HL-60 (cell line): ENCODE data around the gene ARHGEF12.

Experiments used
- DNase-seq, 2 experiments: peaks; one replicate each; pipeline ENCODE4 v3.0.0-alpha.2; 2010 to 2020; ENCODE audit warnings: low read depth in 1 of 2, low spot score in 1 of 2
- H3K27ac ChIP-seq: fragments of 250-450 bp; sonication (Bioruptor Pico); replicated peaks from 2 replicates; pipeline ENCODE4 v1.5.1; 2020; ENCODE audit warnings: mild to moderate bottlenecking, moderate library complexity
- H3K27me3 ChIP-seq: fragments of 250-450 bp; sonication (Bioruptor Pico); 2 replicates; pipeline ENCODE4 v1.5.1; 2021; ENCODE audit warnings: mild to moderate bottlenecking, moderate library complexity; ENCODE audit not compliant: insufficient read depth, poor library complexity, severe bottlenecking
- H3K4me3 ChIP-seq: replicated peaks from 2 replicates; pipeline ENCODE4 v1.5.1; 2011; ENCODE audit warnings: mild to moderate bottlenecking, control low read depth, low read length; ENCODE audit not compliant: insufficient read depth
- GABPA ChIP-seq: IDR thresholded peaks from 2 replicates; pipeline ENCODE4 v1.6.1; 2012; ENCODE audit warnings: low read depth
- POLR2AphosphoS5 ChIP-seq: IDR thresholded peaks from 2 replicates; pipeline ENCODE4 v1.6.1; 2012; ENCODE audit warnings: low read depth
- SPI1 ChIP-seq: IDR thresholded peaks from 2 replicates; pipeline ENCODE4 v1.6.1; 2012; ENCODE audit warnings: low read depth, mild to moderate bottlenecking, borderline replicate concordance
- TF ChIP-seq, protein P1 (sequence below): IDR thresholded peaks from 2 replicates; pipeline ENCODE4 v1.6.1; 2012; ENCODE audit warnings: low read depth; ENCODE audit not compliant: insufficient replicate concordance
- TF ChIP-seq, protein P2 (sequence below): IDR thresholded peaks from one replicate; pipeline ENCODE4 v1.5.1; 2011; ENCODE audit warnings: low read length, control low read depth, inconsistent platforms; ENCODE audit not compliant: insufficient read depth

Gene ARHGEF12

DNA sequence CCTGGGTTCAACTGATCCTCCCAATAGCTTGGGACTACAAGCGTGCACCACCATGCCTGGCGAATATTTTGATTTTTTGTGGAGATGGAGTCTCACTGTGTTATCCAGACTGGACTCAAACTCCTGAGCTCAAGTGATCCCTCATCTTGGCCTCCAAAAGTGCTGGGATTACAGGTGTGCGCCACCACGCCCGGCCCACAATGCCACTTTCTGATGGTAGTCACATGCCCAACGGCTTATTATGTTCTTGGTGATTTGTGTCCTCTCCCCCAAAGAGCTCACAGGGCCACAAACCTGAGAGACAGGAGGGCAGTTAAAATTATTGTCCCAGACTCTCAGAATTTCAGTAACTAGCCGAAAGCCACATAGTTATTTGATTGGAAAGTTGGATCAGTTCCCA lies 185.0 kb downstream of the ARHGEF12 start:
- no peak overlapping the region for H3K4me3 ChIP-seq
- TF ChIP-seq GABPA (no peak), SPI1 (no peak), POLR2AphosphoS5 (no peak)
- TF ChIP-seq, protein P1, sequence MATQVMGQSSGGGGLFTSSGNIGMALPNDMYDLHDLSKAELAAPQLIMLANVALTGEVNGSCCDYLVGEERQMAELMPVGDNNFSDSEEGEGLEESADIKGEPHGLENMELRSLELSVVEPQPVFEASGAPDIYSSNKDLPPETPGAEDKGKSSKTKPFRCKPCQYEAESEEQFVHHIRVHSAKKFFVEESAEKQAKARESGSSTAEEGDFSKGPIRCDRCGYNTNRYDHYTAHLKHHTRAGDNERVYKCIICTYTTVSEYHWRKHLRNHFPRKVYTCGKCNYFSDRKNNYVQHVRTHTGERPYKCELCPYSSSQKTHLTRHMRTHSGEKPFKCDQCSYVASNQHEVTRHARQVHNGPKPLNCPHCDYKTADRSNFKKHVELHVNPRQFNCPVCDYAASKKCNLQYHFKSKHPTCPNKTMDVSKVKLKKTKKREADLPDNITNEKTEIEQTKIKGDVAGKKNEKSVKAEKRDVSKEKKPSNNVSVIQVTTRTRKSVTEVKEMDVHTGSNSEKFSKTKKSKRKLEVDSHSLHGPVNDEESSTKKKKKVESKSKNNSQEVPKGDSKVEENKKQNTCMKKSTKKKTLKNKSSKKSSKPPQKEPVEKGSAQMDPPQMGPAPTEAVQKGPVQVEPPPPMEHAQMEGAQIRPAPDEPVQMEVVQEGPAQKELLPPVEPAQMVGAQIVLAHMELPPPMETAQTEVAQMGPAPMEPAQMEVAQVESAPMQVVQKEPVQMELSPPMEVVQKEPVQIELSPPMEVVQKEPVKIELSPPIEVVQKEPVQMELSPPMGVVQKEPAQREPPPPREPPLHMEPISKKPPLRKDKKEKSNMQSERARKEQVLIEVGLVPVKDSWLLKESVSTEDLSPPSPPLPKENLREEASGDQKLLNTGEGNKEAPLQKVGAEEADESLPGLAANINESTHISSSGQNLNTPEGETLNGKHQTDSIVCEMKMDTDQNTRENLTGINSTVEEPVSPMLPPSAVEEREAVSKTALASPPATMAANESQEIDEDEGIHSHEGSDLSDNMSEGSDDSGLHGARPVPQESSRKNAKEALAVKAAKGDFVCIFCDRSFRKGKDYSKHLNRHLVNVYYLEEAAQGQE = no peak
- TF ChIP-seq, protein P2, sequence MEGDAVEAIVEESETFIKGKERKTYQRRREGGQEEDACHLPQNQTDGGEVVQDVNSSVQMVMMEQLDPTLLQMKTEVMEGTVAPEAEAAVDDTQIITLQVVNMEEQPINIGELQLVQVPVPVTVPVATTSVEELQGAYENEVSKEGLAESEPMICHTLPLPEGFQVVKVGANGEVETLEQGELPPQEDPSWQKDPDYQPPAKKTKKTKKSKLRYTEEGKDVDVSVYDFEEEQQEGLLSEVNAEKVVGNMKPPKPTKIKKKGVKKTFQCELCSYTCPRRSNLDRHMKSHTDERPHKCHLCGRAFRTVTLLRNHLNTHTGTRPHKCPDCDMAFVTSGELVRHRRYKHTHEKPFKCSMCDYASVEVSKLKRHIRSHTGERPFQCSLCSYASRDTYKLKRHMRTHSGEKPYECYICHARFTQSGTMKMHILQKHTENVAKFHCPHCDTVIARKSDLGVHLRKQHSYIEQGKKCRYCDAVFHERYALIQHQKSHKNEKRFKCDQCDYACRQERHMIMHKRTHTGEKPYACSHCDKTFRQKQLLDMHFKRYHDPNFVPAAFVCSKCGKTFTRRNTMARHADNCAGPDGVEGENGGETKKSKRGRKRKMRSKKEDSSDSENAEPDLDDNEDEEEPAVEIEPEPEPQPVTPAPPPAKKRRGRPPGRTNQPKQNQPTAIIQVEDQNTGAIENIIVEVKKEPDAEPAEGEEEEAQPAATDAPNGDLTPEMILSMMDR = no peak
- no peak for DNase-seq
- no peaks in the 10 kb centered on the region for H3K27me3 ChIP-seq
- no peak overlapping the region for H3K27ac ChIP-seq

DNA sequence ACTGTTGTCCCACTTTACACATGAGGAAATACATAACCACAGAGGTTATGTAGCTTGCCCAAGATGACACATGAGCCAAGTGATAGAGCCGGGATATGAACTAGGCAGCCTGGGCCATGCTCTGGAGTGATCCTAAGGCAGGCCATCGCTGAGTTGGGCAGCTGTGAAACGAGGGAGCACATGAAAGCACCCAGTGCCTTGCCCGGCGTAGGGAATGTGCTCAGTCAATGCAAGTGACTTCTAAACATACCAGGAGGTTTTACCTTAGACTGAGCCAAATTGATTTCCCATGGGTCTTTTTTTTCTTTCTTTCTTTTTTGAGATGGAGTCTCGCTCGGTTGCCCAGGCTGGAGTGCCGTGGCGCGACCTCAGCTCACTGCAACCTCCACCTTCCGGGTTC lies 185.8 kb downstream of the ARHGEF12 start:
- H3K27ac ChIP-seq = no peak overlapping the region
- H3K27me3 ChIP-seq = no peaks in the 10 kb centered on the region
- TF ChIP-seq, protein P1 = no peak
- no peak for TF ChIP-seq POLR2AphosphoS5
- TF ChIP-seq SPI1 = no peak
- no peak for TF ChIP-seq GABPA
- TF ChIP-seq, protein P2 = no peak
- no peak for DNase-seq
- H3K4me3 ChIP-seq = no peak overlapping the region

DNA sequence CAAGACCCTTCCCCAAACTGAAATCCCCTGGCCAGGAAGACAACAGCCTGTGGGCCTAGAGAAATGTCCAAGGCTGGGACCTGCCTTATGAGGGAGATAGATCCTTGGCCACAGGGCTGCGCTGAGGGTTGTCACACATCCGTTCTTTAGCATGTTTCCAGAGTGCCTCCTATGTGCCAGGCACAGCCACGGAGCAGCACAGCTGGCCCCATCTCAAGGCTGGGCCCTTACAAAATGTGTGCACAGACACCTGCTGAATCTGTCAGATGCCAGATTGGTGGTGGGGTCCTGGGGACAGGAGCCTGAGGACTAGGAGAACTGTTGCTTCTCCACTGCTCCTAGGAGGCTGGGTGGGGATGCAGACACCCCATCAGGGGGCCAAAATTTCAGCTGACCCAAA lies 186.5 kb downstream of the ARHGEF12 start:
- TF ChIP-seq, protein P2 = no peak
- TF ChIP-seq POLR2AphosphoS5 = no peak
- TF ChIP-seq, protein P1 = no peak
- TF ChIP-seq GABPA = no peak
- TF ChIP-seq SPI1 = no peak
- no peak for DNase-seq

More for the DNA sequence above, 186.5 kb downstream of the ARHGEF12 start:
- no peak overlapping the region for H3K4me3 ChIP-seq
- H3K27ac ChIP-seq = no peak overlapping the region
- H3K27me3 ChIP-seq = no peaks in the 10 kb centered on the region
